ES-I3 (cell line): ENCODE results near the gene WDR62.

Source experiments
- H3K36me3 ChIP-seq: 2 replicates; pipeline ENCODE4 v1.6.1; 2013; ENCODE audit warnings: mild to moderate bottlenecking, low read length, control low read depth, moderate library complexity; ENCODE audit not compliant: insufficient read depth
- H3K4me1 ChIP-seq: 2 replicates; pipeline ENCODE4 v1.6.1; 2013; ENCODE audit warnings: mild to moderate bottlenecking, control low read depth, low read length; ENCODE audit not compliant: insufficient read depth
- H3K9ac ChIP-seq: 2 replicates; pipeline ENCODE4 v1.6.1; 2013; ENCODE audit warnings: low read depth, mild to moderate bottlenecking, low read length, moderate library complexity
- H3K9me3 ChIP-seq: 2 replicates; pipeline ENCODE4 v1.6.1; 2013; ENCODE audit warnings: mild to moderate bottlenecking, low read length, moderate library complexity; ENCODE audit not compliant: control insufficient read depth, insufficient read depth

The WDR62 gene

GRCh38 chr19:36141039-36141927 is 86.6 kb downstream of the WDR62 start:
- H3K9ac ChIP-seq, result peak overlapping the region; percentile 86; the same call in 1 of the 2 replicates
- H3K4me1 ChIP-seq, result no peaks in the 10 kb centered on the region; the same call in 1 of the 2 replicates
- no peaks in the 10 kb centered on the region for H3K9me3 ChIP-seq
- peaks cover 21% of the 10 kb centered on the region for H3K36me3 ChIP-seq

- H3K9me3 ChIP-seq, result no peaks in the 10 kb centered on the region
- H3K4me1 ChIP-seq, result no peaks in the 10 kb centered on the region
- peaks cover 24% of the 10 kb centered on the region for H3K36me3 ChIP-seq
- H3K9ac ChIP-seq, result no peak overlapping the region
These were observed 87.3 kb downstream of the WDR62 start for GRCh38 chr19:36142046-36142445.

- H3K9ac ChIP-seq, result no peak overlapping the region
- peaks cover 26% of the 10 kb centered on the region for H3K36me3 ChIP-seq
- no peaks in the 10 kb centered on the region for H3K4me1 ChIP-seq
- H3K9me3 ChIP-seq, result no peaks in the 10 kb centered on the region
These were observed 87.8 kb downstream of the WDR62 start for GRCh38 chr19:36142496-36142895.

DNA sequence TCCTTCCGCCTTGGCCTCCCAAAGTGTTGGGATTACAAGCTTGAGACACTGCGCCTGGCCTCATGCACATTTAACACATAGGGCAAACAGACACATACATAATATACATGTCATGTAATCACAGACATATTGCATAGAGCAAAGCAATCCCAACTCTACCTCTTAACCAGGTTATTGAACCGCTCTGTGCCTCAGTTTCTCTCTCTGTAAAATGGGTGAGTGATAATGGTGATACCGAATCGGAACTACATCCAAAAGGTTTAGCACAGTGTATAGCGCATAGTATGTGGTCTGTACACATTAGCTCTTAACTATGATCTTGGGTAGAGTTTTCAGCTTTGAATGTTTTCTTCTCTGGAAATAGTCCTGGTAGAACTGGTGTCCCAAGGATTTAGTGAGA is 89.9 kb downstream of the WDR62 start:
- Histone ChIP-seq H3K36me3 (peaks cover 26% of the 10 kb centered on the region), H3K9me3 (no peaks in the 10 kb centered on the region), H3K9ac (no peak overlapping the region), H3K4me1 (no peaks in the 10 kb centered on the region)

GRCh38 chr19:36149673-36150406 is 95.1 kb downstream of the WDR62 start:
- Histone ChIP-seq H3K36me3 (peaks cover 17% of the 10 kb centered on the region), H3K9ac (no peak overlapping the region), H3K9me3 (no peaks in the 10 kb centered on the region), H3K4me1 (no peaks in the 10 kb centered on the region)

- peaks cover 3% of the 10 kb centered on the region; the same call in 1 of the 2 replicates for H3K4me1 ChIP-seq
- H3K9ac ChIP-seq, result no peak overlapping the region
- peaks cover 16% of the 10 kb centered on the region for H3K36me3 ChIP-seq
- H3K9me3 ChIP-seq, result no peaks in the 10 kb centered on the region
These were observed 95.9 kb downstream of the WDR62 start for GRCh38 chr19:36150586-36150985.

DNA sequence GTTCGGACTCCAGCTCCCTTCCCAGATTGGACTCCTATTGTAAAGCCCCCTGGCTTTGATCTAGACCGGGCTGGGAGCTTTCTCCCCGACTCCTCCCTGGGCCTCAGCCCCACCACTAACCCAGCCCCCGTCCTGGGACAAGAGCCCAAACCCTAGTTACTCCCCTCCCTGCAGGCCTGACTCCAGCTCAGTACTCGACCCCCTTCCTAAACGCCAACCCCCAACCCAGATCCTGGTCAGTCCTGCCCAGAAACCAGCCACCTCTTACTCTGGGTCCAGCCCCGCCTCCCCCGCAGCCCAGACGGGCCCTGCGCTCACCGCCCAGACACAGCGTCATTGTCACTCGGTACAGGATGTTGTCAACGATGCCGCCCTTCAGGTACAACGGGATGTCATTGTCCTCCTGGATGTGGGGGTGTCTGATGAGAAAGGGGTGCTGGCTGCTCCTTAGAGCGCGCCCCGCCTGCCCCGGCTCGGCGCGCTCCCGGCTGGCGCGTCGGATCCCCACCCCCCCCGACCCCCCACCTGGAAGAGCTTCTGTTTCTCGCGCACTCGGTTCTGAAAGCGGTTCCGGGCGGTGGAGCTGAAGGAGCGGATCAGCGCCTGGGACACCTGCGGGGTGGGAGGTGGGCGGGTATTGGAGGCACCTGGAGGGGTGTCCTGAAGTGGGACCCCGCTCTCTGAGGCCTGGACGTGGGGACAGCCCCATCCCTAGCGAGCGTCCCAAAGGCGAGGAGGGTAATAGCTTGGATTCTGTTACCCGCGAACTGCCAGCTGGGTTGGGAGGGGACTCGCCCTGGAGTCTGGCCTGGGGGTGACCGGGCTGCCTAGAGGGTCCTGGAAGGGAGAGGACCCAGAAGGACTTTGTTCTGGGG is 96.7 kb downstream of the WDR62 start:
- Histone ChIP-seq H3K9me3 (no peaks in the 10 kb centered on the region), H3K4me1 (peaks cover 3% of the 10 kb centered on the region; the same call in 1 of the 2 replicates), H3K9ac (peak overlapping the region; percentile 54), H3K36me3 (peaks cover 8% of the 10 kb centered on the region)

DNA sequence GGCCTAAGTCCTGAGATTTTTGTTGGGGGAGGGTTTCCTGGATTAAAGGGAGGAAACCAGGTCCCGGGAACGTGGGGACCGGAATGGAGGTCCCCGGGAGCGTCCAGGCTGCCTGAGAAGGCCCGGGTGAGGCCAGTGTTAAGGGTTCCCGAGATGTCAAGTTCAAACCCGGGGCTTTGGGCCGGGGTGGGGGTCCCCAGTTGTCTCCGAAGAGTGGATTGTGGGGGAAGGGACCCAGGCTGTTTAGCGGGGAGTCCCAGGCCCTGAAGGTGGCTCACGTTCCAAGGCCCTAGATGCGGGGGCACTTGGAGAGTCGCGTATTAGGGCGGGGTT is 97.3 kb downstream of the WDR62 start:
- no peaks in the 10 kb centered on the region for H3K9me3 ChIP-seq
- peaks cover 3% of the 10 kb centered on the region; the same call in 1 of the 2 replicates for H3K4me1 ChIP-seq
- H3K36me3 ChIP-seq, result peaks cover 6% of the 10 kb centered on the region; the same call in 1 of the 2 replicates
- peak overlapping the region; percentile 54 for H3K9ac ChIP-seq

DNA sequence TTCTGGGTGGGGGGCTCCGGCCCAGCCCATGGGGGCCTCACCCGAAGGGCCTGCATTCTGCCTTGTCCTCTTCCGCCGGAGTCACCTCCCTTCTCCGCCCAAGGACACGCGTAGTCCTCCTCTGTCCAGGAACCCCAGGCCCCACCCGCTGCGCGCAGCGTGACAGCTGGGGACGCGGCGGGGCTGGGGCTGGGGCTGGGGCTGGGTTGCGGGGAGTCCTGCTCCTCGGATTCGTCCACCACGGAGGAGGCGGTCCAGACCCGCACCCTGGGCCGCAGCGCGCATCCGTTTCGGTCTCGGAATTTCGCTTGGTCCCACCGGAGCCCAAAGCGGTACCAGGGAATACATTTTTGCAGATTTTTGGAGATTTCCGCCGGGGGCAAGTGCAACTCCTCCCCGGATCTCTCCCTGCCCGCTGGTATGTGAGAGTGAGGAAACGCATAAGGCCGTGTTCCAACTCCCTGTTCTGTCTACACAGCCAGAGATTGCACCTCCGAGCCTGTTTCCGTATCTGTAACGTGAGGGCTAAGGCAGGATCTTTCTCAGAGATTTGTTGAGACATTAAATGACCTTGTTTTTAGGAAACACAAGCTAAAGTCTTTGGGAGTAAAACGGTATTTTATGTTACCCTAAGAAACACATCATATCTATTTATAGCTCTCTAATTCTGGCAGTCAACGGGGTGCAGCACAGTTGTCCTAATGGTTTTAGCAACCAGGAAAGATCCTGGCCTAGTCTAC is 97.8 kb downstream of the WDR62 start, which contains the start of gene COX7A1:
Gene COX7A1, minus strand, starts transcription at position 96 of the 740 bp plus-strand sequence. Its CDS starts 40 bp downstream, at position 56.
- peaks cover 3% of the 10 kb centered on the region; the same call in 1 of the 2 replicates for H3K4me1 ChIP-seq
- H3K9me3 ChIP-seq, result no peaks in the 10 kb centered on the region
- H3K36me3 ChIP-seq, result peaks cover 4% of the 10 kb centered on the region; the same call in 1 of the 2 replicates
- H3K9ac ChIP-seq, result peak within 1 kb of the TSS; percentile 54

- Histone ChIP-seq H3K9me3 (no peaks in the 10 kb centered on the region), H3K36me3 (peaks cover 4% of the 10 kb centered on the region; the same call in 1 of the 2 replicates), H3K9ac (no peak overlapping the region), H3K4me1 (peaks cover 3% of the 10 kb centered on the region; the same call in 1 of the 2 replicates)
These were observed 98.4 kb downstream of the WDR62 start for GRCh38 chr19:36153126-36153525.
